Retinal pigment epithelial cell (primary cell): ENCODE results near the gene BCL2L11.

Experiments used
- DNase-seq: peaks from one replicate; pipeline ENCODE4 v3.0.0-alpha.2; 2010; ENCODE audit warnings: low read depth
- H3K4me3 ChIP-seq: 2 replicates; pipeline ENCODE4 v1.5.1; 2011; ENCODE audit warnings: mild to moderate bottlenecking, low read length, control low read depth, moderate library complexity
- TF ChIP-seq, protein P1 (sequence below): conservative IDR thresholded peaks from 2 replicates; pipeline ENCODE4 v1.5.1; 2011; ENCODE audit warnings: low read depth, low read length, control low read depth, inconsistent platforms

BCL2L11 gene

GRCh38 chr2:111201214-111201613 lies 80.5 kb downstream of the BCL2L11 start:
- no peak for DNase-seq

DNA sequence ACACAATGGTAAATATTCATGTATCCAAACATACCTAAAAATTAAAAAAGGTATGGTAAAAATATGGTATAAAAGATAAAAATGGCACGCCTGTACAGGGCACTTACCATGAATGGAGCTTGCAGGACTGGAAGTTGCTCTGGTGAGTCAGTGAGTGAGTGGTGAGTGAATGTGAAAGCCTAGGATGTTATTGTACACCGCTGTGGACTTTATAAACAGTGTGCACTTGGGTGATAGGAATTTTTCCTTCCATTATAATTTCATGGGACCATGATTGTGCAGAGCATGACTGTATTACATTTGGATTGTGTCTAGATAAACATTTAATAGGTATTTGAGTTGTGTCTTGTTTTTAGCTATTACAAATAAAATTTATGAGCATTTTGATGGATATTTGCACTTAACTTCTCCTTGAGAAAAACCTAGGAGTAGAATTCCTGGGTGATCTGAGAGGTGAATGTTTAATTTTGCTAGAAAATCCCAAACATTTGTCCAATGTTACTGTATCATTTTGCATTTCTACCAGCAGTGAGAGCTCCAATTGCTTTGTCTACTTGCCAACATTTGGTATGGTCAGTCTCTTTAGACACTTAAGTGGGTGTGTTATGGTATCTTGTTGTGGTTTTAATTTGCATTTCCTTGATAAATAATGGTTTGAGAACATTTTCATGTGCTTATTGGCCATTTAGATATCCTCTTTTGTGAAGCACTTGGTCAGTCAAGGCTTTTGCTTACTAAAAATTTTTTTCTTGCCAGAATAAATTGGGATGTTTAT lies 81.7 kb downstream of the BCL2L11 start:
- no peak overlapping the region for H3K4me3 ChIP-seq
- no peak for DNase-seq
- TF ChIP-seq, protein P1, sequence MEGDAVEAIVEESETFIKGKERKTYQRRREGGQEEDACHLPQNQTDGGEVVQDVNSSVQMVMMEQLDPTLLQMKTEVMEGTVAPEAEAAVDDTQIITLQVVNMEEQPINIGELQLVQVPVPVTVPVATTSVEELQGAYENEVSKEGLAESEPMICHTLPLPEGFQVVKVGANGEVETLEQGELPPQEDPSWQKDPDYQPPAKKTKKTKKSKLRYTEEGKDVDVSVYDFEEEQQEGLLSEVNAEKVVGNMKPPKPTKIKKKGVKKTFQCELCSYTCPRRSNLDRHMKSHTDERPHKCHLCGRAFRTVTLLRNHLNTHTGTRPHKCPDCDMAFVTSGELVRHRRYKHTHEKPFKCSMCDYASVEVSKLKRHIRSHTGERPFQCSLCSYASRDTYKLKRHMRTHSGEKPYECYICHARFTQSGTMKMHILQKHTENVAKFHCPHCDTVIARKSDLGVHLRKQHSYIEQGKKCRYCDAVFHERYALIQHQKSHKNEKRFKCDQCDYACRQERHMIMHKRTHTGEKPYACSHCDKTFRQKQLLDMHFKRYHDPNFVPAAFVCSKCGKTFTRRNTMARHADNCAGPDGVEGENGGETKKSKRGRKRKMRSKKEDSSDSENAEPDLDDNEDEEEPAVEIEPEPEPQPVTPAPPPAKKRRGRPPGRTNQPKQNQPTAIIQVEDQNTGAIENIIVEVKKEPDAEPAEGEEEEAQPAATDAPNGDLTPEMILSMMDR = no peak

More at GRCh38 chr2:111201214-111201613, 80.5 kb downstream of the BCL2L11 start:
- TF ChIP-seq, protein P1 = no peak
- H3K4me3 ChIP-seq = no peak overlapping the region

- no peak for DNase-seq
- TF ChIP-seq, protein P1 = no peak
- no peak overlapping the region for H3K4me3 ChIP-seq
Observed at GRCh38 chr2:111204706-111205105, 84.0 kb downstream of the BCL2L11 start.

GRCh38 chr2:111205774-111206173 lies 85.1 kb downstream of the BCL2L11 start:
- TF ChIP-seq, protein P1 = no peak
- no peak for DNase-seq
- no peak overlapping the region for H3K4me3 ChIP-seq

- H3K4me3 ChIP-seq = no peak overlapping the region
- TF ChIP-seq, protein P1 = no peak
- DNase-seq = no peak
Observed at GRCh38 chr2:111207851-111208250, 87.1 kb downstream of the BCL2L11 start.

DNA sequence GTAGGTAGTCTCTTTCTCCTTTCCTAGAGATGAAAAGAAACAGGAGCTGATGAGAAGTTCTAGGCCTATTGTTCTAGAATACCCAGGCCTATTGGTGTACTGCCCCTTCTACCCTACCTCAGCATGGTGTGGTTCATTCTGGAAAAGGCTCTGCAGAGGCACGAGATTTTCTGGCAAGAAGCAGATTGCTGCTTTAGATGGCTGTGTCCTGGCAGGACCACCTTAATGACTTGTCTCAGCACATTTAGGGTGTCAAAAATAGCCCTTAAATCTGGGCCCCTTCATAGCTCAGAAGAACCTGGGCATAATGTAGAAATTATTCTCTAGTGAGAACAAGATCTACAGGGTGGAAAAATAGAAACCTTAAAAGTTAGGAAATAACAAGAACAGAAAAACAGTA lies 87.9 kb downstream of the BCL2L11 start:
- DNase-seq = no peak
- TF ChIP-seq, protein P1 = no peak
- no peak overlapping the region for H3K4me3 ChIP-seq

DNA sequence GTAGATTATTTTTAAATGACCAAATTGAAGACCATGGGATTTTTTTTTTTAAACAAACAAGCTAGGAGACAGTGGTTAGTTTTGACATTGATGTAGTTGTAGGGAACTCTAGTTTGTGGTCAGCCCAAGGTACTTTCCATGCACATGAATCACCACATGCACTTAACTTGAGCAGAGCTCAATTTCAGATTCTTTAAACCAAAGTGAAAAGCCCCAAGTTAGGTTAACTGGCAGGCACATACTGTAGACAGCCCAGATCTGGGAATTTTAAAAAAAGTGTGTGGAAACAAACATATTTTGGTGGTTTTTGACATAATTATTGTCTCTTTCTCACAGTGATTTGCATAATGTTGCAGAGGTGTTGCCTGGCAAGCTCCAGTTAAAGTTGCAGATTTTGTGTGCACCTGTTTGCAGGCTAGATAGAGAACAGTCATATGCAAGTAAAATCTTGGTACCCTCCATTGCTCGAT lies 88.4 kb downstream of the BCL2L11 start:
- no peak for DNase-seq
- TF ChIP-seq, protein P1 = no peak
- no peak overlapping the region for H3K4me3 ChIP-seq
